GM19351 (cell line): ENCODE data around the gene FRAS1.
"Not testable (repeated sequence)": the region's sequence is repeated elsewhere in the genome, so short reads cannot be mapped to it uniquely, and the experiment has no call there.

Source experiments
- ATAC-seq: cut with Tn5 transposase; IDR thresholded peaks from one replicate; pipeline ENCODE4 v1.9.1; 2021; ENCODE audit warnings: mild to moderate bottlenecking, moderate library complexity; ENCODE audit not compliant: unreplicated experiment

The FRAS1 gene

GRCh38 chr4:78057600-78058550 lies 752 bp downstream of the FRAS1 start:
- peak; percentile 31 for ATAC-seq

- no peak for ATAC-seq
Observed at GRCh38 chr4:78058591-78059523, 1.7 kb downstream of the FRAS1 start.

GRCh38 chr4:78059524-78059889 lies 2.4 kb downstream of the FRAS1 start:
- no peak for ATAC-seq

- ATAC-seq, result no peak
Observed at GRCh38 chr4:78059938-78060337, 2.8 kb downstream of the FRAS1 start.

GRCh38 chr4:78061939-78062570 lies 4.9 kb downstream of the FRAS1 start:
- ATAC-seq, result no peak

GRCh38 chr4:78065508-78066192 lies 8.5 kb downstream of the FRAS1 start:
- no peak for ATAC-seq

GRCh38 chr4:78068481-78068880 lies 11.4 kb downstream of the FRAS1 start:
- ATAC-seq, result no peak

GRCh38 chr4:78069319-78069718 lies 12.2 kb downstream of the FRAS1 start:
- ATAC-seq, result no peak

GRCh38 chr4:78069859-78070258 lies 12.7 kb downstream of the FRAS1 start:
- no peak for ATAC-seq

GRCh38 chr4:78070731-78071282 lies 13.7 kb downstream of the FRAS1 start:
- no peak for ATAC-seq

GRCh38 chr4:78074759-78075158 lies 17.6 kb downstream of the FRAS1 start:
- ATAC-seq, result no peak

- ATAC-seq, result no peak
Observed at GRCh38 chr4:78075986-78076385, 18.9 kb downstream of the FRAS1 start.

GRCh38 chr4:78078101-78078500 lies 21.0 kb downstream of the FRAS1 start:
- no peak for ATAC-seq

GRCh38 chr4:78079726-78080430 lies 22.8 kb downstream of the FRAS1 start:
- ATAC-seq, result no peak

GRCh38 chr4:78081541-78081940 lies 24.4 kb downstream of the FRAS1 start:
- ATAC-seq, result no peak

- no peak for ATAC-seq
Observed at GRCh38 chr4:78083035-78083434, 25.9 kb downstream of the FRAS1 start.

GRCh38 chr4:78091534-78091933 lies 34.4 kb downstream of the FRAS1 start:
- ATAC-seq, result no peak

- ATAC-seq, result not testable (repeated sequence)
Observed at GRCh38 chr4:78092350-78092749, 35.2 kb downstream of the FRAS1 start.

- ATAC-seq, result no peak
Observed at GRCh38 chr4:78092850-78093249, 35.7 kb downstream of the FRAS1 start.

GRCh38 chr4:78095081-78095480 lies 38.0 kb downstream of the FRAS1 start:
- no peak for ATAC-seq
